Measurements from ENCODE around the gene DZANK1. TPM values are rescaled to one million over a fixed set of nuclear protein-coding genes. Genes with fewer than 3 reads are reported as not detected.

The DZANK1 gene
- total and polyA plus RNA-seq, 9 of the 15 experiments (the other 6 are each of a cell fraction or from before 2014, with no cell fraction given), result 0.04 to 0.18 (median 0.11) TPM; not detected in 2

DNA sequence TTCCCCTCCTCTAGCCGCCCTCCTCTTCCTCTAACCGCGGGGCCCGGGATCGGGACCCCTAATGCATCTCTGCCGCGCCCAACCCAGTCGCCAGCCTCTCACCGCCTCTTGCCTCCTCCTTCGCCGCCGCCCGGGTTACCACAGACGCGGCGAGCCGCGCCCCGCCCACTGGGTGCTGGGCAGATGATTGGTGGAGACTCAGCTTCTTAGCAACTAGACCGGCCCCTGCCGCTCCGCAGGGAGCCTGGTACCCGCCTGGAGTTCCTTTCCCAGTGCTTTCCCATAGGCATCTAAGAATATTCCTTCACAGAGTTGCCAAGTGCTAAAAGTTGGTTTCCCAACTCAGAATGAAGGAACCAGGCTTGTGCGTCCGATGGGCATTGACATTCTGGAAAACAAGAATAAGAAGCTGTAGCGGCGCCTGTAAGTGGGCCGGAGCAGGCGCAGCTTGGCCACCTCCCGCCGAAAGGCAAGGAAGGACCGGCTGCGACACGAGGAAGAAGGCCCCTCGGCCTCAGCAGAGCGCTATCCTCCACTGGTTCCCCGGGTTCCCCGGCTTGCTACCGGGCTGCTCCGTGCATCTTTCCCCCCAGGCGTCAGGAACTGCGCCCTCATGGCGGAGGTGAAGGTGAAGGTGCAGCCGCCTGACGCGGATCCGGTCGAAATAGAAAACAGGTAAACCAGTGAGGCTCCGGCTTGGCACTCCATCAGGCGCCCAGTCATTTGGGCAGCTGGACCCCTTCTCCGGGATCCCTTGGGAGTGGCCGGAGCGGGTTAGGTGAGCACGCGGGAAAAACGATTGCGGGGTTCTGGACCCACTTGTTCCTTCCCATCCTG is at the start of gene DZANK1, which contains the start of gene POLR3F (continued):
- TF ChIP-seq, protein P1, sequence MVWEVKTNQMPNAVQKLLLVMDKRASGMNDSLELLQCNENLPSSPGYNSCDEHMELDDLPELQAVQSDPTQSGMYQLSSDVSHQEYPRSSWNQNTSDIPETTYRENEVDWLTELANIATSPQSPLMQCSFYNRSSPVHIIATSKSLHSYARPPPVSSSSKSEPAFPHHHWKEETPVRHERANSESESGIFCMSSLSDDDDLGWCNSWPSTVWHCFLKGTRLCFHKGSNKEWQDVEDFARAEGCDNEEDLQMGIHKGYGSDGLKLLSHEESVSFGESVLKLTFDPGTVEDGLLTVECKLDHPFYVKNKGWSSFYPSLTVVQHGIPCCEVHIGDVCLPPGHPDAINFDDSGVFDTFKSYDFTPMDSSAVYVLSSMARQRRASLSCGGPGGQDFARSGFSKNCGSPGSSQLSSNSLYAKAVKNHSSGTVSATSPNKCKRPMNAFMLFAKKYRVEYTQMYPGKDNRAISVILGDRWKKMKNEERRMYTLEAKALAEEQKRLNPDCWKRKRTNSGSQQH (CRISPR knock-in tag; IDR thresholded peaks at IDR 0.05), result no peak
- TF ChIP-seq, protein P2, sequence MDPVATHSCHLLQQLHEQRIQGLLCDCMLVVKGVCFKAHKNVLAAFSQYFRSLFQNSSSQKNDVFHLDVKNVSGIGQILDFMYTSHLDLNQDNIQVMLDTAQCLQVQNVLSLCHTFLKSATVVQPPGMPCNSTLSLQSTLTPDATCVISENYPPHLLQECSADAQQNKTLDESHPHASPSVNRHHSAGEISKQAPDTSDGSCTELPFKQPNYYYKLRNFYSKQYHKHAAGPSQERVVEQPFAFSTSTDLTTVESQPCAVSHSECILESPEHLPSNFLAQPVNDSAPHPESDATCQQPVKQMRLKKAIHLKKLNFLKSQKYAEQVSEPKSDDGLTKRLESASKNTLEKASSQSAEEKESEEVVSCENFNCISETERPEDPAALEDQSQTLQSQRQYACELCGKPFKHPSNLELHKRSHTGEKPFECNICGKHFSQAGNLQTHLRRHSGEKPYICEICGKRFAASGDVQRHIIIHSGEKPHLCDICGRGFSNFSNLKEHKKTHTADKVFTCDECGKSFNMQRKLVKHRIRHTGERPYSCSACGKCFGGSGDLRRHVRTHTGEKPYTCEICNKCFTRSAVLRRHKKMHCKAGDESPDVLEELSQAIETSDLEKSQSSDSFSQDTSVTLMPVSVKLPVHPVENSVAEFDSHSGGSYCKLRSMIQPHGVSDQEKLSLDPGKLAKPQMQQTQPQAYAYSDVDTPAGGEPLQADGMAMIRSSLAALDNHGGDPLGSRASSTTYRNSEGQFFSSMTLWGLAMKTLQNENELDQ (CRISPR knock-in tag; IDR thresholded peaks at IDR 0.05; ENCODE audit: borderline replicate concordance), result no peak
- TF ChIP-seq ZSCAN29 (IDR thresholded peaks at IDR 0.05), result no peak
- no peak for TF ChIP-seq PTBP1 (IDR thresholded peaks at IDR 0.05; ENCODE audit: low read depth, low read length)
- peak; percentile 52 for TF ChIP-seq TAF9B (IDR thresholded peaks at IDR 0.05; ENCODE audit: partially characterized antibody)
- TF ChIP-seq, protein P3, sequence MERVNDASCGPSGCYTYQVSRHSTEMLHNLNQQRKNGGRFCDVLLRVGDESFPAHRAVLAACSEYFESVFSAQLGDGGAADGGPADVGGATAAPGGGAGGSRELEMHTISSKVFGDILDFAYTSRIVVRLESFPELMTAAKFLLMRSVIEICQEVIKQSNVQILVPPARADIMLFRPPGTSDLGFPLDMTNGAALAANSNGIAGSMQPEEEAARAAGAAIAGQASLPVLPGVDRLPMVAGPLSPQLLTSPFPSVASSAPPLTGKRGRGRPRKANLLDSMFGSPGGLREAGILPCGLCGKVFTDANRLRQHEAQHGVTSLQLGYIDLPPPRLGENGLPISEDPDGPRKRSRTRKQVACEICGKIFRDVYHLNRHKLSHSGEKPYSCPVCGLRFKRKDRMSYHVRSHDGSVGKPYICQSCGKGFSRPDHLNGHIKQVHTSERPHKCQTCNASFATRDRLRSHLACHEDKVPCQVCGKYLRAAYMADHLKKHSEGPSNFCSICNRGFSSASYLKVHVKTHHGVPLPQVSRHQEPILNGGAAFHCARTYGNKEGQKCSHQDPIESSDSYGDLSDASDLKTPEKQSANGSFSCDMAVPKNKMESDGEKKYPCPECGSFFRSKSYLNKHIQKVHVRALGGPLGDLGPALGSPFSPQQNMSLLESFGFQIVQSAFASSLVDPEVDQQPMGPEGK (CRISPR knock-in tag; IDR thresholded peaks at IDR 0.05; ENCODE audit: borderline replicate concordance), result no peak
- TF ChIP-seq, protein P4, sequence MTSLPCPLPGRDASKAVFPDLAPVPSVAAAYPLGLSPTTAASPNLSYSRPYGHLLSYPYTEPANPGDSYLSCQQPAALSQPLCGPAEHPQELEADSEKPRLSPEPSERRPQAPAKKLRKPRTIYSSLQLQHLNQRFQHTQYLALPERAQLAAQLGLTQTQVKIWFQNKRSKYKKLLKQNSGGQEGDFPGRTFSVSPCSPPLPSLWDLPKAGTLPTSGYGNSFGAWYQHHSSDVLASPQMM (CRISPR knock-in tag; IDR thresholded peaks at IDR 0.05), result no peak
- no peak for TF ChIP-seq TCFL5 (CRISPR knock-in tag; conservative IDR thresholded peaks at IDR 0.05)
- no peak for TF ChIP-seq MEIS2 (IDR thresholded peaks at IDR 0.05; ENCODE audit: partially characterized antibody)
- TF ChIP-seq, protein P5, sequence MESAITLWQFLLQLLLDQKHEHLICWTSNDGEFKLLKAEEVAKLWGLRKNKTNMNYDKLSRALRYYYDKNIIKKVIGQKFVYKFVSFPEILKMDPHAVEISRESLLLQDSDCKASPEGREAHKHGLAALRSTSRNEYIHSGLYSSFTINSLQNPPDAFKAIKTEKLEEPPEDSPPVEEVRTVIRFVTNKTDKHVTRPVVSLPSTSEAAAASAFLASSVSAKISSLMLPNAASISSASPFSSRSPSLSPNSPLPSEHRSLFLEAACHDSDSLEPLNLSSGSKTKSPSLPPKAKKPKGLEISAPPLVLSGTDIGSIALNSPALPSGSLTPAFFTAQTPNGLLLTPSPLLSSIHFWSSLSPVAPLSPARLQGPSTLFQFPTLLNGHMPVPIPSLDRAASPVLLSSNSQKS (CRISPR knock-in tag; IDR thresholded peaks at IDR 0.05), result no peak
- peak; percentile 59 to 65 for TF ChIP-seq NRF1 (conservative IDR thresholded peaks at IDR 0.05 in 1 of 2, IDR thresholded peaks at IDR 0.05 in 1 of 2)
- no peak for TF ChIP-seq ZNF316 (IDR thresholded peaks at IDR 0.05)
- TF ChIP-seq, protein P6, sequence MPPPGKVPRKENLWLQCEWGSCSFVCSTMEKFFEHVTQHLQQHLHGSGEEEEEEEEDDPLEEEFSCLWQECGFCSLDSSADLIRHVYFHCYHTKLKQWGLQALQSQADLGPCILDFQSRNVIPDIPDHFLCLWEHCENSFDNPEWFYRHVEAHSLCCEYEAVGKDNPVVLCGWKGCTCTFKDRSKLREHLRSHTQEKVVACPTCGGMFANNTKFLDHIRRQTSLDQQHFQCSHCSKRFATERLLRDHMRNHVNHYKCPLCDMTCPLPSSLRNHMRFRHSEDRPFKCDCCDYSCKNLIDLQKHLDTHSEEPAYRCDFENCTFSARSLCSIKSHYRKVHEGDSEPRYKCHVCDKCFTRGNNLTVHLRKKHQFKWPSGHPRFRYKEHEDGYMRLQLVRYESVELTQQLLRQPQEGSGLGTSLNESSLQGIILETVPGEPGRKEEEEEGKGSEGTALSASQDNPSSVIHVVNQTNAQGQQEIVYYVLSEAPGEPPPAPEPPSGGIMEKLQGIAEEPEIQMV (tag; conservative IDR thresholded peaks at IDR 0.05; ENCODE audit: low read depth), result no peak
- TF ChIP-seq DDX20 (tag; IDR thresholded peaks at IDR 0.05; ENCODE audit: low read depth), result no peak
- TF ChIP-seq JUND (IDR thresholded peaks at IDR 0.05; ENCODE audit: borderline replicate concordance, low read depth, low read length), result peak; percentile 30; the same call in 1 of the 2 replicates
- no peak for TF ChIP-seq JUND (tag; IDR thresholded peaks at IDR 0.05; ENCODE audit: borderline replicate concordance, low read depth, low read length)
- peak in 1 of 2 experiments; percentile 21; a peak in 1 of 4 replicates for TF ChIP-seq MAZ (CRISPR knock-in tag; conservative IDR thresholded peaks at IDR 0.05 in 1 of 2, IDR thresholded peaks at IDR 0.05 in 1 of 2)
- no peak for TF ChIP-seq ELF2 (CRISPR knock-in tag; IDR thresholded peaks at IDR 0.05)
